Smooth muscle cell (in vitro differentiated cells): ENCODE data around the gene WIZ. TPM values are rescaled to one million over a fixed set of nuclear protein-coding genes. Genes with fewer than 3 reads are reported as not detected.

Source experiments
- DNase-seq: peaks from one replicate; lab custom pipeline; 2025; ENCODE audit not compliant: unreplicated experiment; lab: John Stamatoyannopoulos, UW
- H2AFZ ChIP-seq: fragments of 200-600 bp; sonication (generic); 2 replicates; pipeline ENCODE4 v1.6.0; 2016; ENCODE audit warnings: antibody characterized with exemption, low read depth, mild to moderate bottlenecking
- H3F3A ChIP-seq: fragments of 200-600 bp; sonication (generic); 2 replicates; pipeline ENCODE4 v1.6.0; 2017; ENCODE audit warnings: antibody characterized with exemption, low read depth
- H3K27ac ChIP-seq: fragments of 200-600 bp; sonication (generic); 2 replicates; pipeline ENCODE4 v1.5.1; 2016; ENCODE audit warnings: low read depth, mild to moderate bottlenecking
- H3K27me3 ChIP-seq: fragments of 200-600 bp; sonication (generic); 2 replicates; pipeline ENCODE4 v1.6.1; 2016; ENCODE audit warnings: low read depth, mild to moderate bottlenecking
- H3K36me3 ChIP-seq: fragments of 200-600 bp; sonication (generic); 2 replicates; pipeline ENCODE4 v1.5.1; 2016; ENCODE audit warnings: low read depth
- H3K4me1 ChIP-seq: fragments of 200-600 bp; sonication (generic); 2 replicates; pipeline ENCODE4 v1.5.1; 2016; ENCODE audit warnings: low read depth
- H3K4me2 ChIP-seq: fragments of 200-600 bp; sonication (generic); 2 replicates; pipeline ENCODE4 v1.6.0; 2016; ENCODE audit warnings: mild to moderate bottlenecking
- H3K4me3 ChIP-seq: fragments of 200-600 bp; sonication (generic); 2 replicates; pipeline ENCODE4 v1.5.1; 2016; ENCODE audit warnings: mild to moderate bottlenecking
- H3K79me2 ChIP-seq: fragments of 200-600 bp; sonication (generic); 2 replicates; pipeline ENCODE4 v1.6.0; 2016; ENCODE audit warnings: low read depth, mild to moderate bottlenecking
- H3K9ac ChIP-seq: fragments of 200-600 bp; sonication (generic); 2 replicates; pipeline ENCODE4 v1.6.0; 2016; ENCODE audit warnings: low read depth
- H3K9me3 ChIP-seq: fragments of 200-600 bp; sonication (generic); replicated peaks from 2 replicates; pipeline ENCODE4 v1.5.1; 2016; ENCODE audit warnings: low read depth
- H4K20me1 ChIP-seq: fragments of 200-600 bp; sonication (generic); 2 replicates; pipeline ENCODE4 v1.6.0; 2016; ENCODE audit warnings: low read depth
- WGBS: methylation state at CpG from one replicate; pipeline ENCODE4 v1.1.7; 2016; ENCODE audit warnings: low lambda C conversion rate; 5-methylcytosine and 5-hydroxymethylcytosine counted together
- polyA plus RNA-seq: library from polyadenylated mRNA; unstranded; fragments of >200 nt; fragmentation: Nextera tagmentation; extraction: Ambion mirVana; gene quantifications from 2 replicates; pipeline ENCODE4 v1.2.1, GENCODE V29; 2016
- total RNA-seq: library from RNA; depleted of rRNA; stranded (reverse); fragments of >200 nt; gene quantifications from 2 replicates; pipeline ENCODE4 v1.2.3, GENCODE V29; 2014
- TF ChIP-seq, protein P1 (sequence below): fragments of 200-600 bp; sonication (generic); IDR thresholded peaks from 2 replicates; pipeline ENCODE4 v1.5.1; 2017; ENCODE audit warnings: borderline replicate concordance, mild to moderate bottlenecking, antibody characterized with exemption; ENCODE audit not compliant: insufficient read depth, poor library complexity, severe bottlenecking

The WIZ gene
- total and polyA plus RNA-seq, 2 experiments from 2014 or later: 23.1 to 40.5 TPM

GRCh38 chr19:15442142-15442920 lies 7.4 kb downstream of the WIZ start:
- no peaks in the 10 kb centered on the region for H3K27me3 ChIP-seq
- 94% methylated on average over 13 of the region's 13 CpGs for WGBS
- H3K36me3 ChIP-seq: no peaks in the 10 kb centered on the region
- H3K9ac ChIP-seq: no peak overlapping the region
- H3K27ac ChIP-seq: no peak overlapping the region
- no peaks in the 10 kb centered on the region for H3F3A ChIP-seq
- TF ChIP-seq, protein P1, sequence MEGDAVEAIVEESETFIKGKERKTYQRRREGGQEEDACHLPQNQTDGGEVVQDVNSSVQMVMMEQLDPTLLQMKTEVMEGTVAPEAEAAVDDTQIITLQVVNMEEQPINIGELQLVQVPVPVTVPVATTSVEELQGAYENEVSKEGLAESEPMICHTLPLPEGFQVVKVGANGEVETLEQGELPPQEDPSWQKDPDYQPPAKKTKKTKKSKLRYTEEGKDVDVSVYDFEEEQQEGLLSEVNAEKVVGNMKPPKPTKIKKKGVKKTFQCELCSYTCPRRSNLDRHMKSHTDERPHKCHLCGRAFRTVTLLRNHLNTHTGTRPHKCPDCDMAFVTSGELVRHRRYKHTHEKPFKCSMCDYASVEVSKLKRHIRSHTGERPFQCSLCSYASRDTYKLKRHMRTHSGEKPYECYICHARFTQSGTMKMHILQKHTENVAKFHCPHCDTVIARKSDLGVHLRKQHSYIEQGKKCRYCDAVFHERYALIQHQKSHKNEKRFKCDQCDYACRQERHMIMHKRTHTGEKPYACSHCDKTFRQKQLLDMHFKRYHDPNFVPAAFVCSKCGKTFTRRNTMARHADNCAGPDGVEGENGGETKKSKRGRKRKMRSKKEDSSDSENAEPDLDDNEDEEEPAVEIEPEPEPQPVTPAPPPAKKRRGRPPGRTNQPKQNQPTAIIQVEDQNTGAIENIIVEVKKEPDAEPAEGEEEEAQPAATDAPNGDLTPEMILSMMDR: no peak
- H3K9me3 ChIP-seq: no peaks in the 10 kb centered on the region
- H3K4me3 ChIP-seq: no peak overlapping the region
- no peaks in the 10 kb centered on the region for H4K20me1 ChIP-seq
- no peaks in the 10 kb centered on the region for H3K79me2 ChIP-seq
- no peak overlapping the region for H2AFZ ChIP-seq
- H3K4me1 ChIP-seq: no peaks in the 10 kb centered on the region
- no peak for DNase-seq
- H3K4me2 ChIP-seq: no peak overlapping the region

DNA sequence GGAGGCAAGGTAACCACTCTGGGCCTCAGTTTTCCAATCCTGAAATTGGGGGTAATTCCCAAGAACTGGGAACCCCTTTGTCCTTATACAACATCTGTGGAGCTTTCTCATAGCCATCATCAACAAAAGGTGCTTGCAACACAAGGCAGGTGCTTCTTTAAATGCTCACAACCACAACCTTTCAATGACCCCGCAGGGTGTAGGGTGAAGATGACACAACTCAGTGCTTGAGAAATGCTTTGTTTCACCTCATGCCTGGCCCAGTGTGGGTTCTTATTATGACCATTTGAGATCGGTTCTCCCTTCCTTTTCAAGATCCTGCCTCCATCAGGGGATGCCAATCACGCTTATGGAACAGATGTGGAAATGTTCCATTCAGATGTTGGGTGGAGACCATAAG lies 8.4 kb downstream of the WIZ start:
- DNase-seq: no peak
- Histone ChIP-seq H3K9me3 (no peaks in the 10 kb centered on the region), H3K4me2 (no peak overlapping the region), H4K20me1 (no peaks in the 10 kb centered on the region), H3K4me3 (no peak overlapping the region), H3K27me3 (no peaks in the 10 kb centered on the region), H3K4me1 (no peaks in the 10 kb centered on the region), H2AFZ (no peak overlapping the region), H3K9ac (no peak overlapping the region), H3K79me2 (no peaks in the 10 kb centered on the region), H3K36me3 (no peaks in the 10 kb centered on the region), H3K27ac (no peak overlapping the region), H3F3A (no peaks in the 10 kb centered on the region)
- 89% methylated on average over 3 of the region's 3 CpGs for WGBS
- TF ChIP-seq, protein P1: no peak

DNA sequence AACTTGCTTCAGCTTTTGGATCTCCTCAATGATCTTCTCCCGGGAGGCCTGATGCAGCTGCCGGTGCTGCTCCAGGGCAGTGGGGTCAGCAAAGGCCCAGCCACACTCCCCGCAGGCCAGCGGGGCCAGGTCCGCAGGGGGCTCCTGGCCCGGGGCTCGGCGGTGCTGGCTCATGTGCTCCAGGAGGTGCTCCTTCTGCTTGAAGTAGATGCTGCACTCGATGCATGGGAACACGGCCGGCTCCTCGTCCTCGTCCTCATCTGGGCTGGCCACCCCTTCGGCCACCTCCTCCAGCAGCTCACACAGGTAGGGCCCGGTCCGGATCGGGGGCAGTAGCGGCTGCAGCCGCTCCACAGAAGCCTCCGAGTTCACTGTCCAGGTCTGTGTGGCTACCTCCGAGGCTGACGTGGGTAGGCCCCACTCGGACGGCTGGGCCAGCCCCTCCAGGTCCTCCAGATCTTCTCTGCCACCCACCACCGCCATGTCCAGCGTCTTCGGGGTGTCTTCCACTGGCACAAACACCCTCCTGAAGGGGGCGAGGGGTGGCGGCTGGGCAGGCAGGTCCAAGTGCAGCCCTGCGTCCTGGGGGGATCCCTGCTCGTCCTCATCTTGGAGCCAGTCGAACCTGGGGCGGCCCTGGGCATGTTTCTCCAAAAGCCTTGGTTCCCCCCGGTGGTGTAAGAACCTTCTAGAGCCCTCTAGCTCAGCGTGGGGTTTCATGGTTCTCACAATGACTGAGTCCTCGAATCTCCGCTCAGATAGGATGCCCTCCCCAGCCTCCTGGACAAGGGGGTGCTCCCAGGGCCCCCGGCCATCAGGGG lies 9.7 kb downstream of the WIZ start:
- no peak overlapping the region for H2AFZ ChIP-seq
- no peak for DNase-seq

More for the DNA sequence above, 9.7 kb downstream of the WIZ start:
- Histone ChIP-seq H3K79me2 (no peaks in the 10 kb centered on the region), H3K4me1 (no peaks in the 10 kb centered on the region), H3K27ac (no peak overlapping the region), H3K4me3 (no peak overlapping the region), H3K4me2 (no peak overlapping the region), H3K9me3 (no peaks in the 10 kb centered on the region), H3K27me3 (no peaks in the 10 kb centered on the region), H3F3A (no peaks in the 10 kb centered on the region), H4K20me1 (no peaks in the 10 kb centered on the region), H3K9ac (no peak overlapping the region), H3K36me3 (no peaks in the 10 kb centered on the region)
- TF ChIP-seq, protein P1: no peak
- 95% methylated on average over 31 of the region's 38 CpGs for whole genome bisulfite sequencing
